22Rv1 (cell line): ENCODE results near the gene CNKSR3.

ENCODE experiments used
- CTCF ChIP-seq: fragments of 450-650 bp; IDR thresholded peaks from 2 replicates; pipeline ENCODE4 v1.5.1; 2017; ENCODE audit warnings: mild to moderate bottlenecking
- ZFX ChIP-seq: fragments of 450-650 bp; IDR thresholded peaks from 2 replicates; pipeline ENCODE4 v1.6.1; 2017; ENCODE audit warnings: antibody characterized with exemption, borderline replicate concordance

GRCh38 chr6:154402081-154402780 lies 108.3 kb downstream of the CNKSR3 start:
- no peak for TF ChIP-seq CTCF
- TF ChIP-seq ZFX = no peak
